Mononuclear cell (primary cell): ENCODE results near the gene GNAL. TPM values are rescaled to one million over a fixed set of nuclear protein-coding genes. Genes with fewer than 3 reads are reported as not detected.
"Not testable (repeated sequence)": the region's sequence is repeated elsewhere in the genome, so short reads cannot be mapped to it uniquely, and the experiment has no call there.

Experiments
- H3K27me3 ChIP-seq: 2 replicates; pipeline ENCODE4 v1.6.0; 2011; ENCODE audit warnings: low read length, control low read depth; ENCODE audit not compliant: insufficient read depth
- H3K4me1 ChIP-seq: 2 replicates; pipeline ENCODE4 v1.5.1; 2011; ENCODE audit warnings: mild to moderate bottlenecking, low read length, control low read depth; ENCODE audit not compliant: insufficient read depth
- H3K4me3 ChIP-seq: 2 replicates; pipeline ENCODE4 v1.5.1; 2011; ENCODE audit warnings: mild to moderate bottlenecking, low read length, moderate library complexity
- H3K9me3 ChIP-seq: 2 replicates; pipeline ENCODE4 v1.5.1; 2011; ENCODE audit warnings: low read depth, mild to moderate bottlenecking, control low read depth, low read length
- total RNA-seq: library from RNA; depleted of rRNA; stranded (reverse); fragments of >200 nt; gene quantifications from one replicate; pipeline ENCODE4 v1.2.3, GENCODE V29; 2012

Gene GNAL
- total RNA-seq, 1 donor: 0.84 TPM

DNA sequence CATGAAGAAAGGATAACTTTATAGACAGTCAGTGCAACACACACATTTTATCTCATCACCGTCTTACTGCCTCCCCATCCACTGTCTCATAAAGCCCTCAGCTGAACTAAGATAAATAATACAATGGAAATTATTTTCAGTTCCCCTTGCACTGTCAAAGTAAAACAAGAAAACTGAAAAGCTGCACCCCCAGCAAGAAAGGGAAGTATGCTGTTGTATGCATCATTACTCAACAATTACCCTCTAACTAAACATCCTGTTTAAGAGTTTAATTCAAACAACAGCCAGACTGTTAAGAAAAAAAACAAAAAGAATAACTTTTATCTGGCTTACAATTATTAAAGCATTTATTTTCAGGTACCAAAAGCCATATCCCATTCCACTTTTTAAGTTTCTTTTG, 194.1 kb downstream of the GNAL start:
- H3K4me1 ChIP-seq: peaks cover 53% of the 10 kb centered on the region
- H3K9me3 ChIP-seq: no peaks in the 10 kb centered on the region
- H3K4me3 ChIP-seq: no peak overlapping the region
- H3K27me3 ChIP-seq: no peaks in the 10 kb centered on the region

DNA sequence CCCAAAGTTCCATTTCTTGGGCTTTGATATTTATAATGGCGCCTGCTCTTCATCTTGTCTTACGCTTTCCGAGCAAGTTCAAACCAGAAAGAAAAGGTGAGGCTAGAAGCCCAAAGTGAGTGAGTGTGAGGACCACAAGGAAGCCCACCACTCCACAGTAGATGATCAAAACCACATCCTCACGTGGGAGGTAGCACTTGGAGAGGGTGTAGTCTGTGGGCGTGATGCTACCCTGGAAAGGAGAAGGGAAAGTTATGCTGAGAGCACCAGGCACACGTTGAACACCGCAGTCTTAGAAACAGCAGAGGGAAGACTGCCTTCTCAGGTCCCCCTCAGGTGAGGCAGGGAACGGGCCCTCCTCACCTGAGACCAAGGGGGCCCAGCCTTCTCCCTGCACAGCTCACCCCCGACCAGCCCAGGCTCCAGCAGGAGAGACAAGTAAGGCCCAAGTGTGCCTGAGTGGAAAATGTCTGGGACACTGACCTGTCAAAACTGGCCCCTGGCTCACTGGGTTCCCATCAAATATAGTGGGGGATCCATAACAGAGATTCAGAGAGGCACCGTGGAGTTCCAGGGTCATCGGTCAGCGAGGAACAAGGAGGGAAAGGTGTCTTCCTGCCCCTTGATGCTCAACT, 195.4 kb downstream of the GNAL start:
- Histone ChIP-seq H3K4me3 (no peak overlapping the region), H3K27me3 (no peaks in the 10 kb centered on the region), H3K9me3 (no peaks in the 10 kb centered on the region), H3K4me1 (peaks cover 53% of the 10 kb centered on the region)

DNA sequence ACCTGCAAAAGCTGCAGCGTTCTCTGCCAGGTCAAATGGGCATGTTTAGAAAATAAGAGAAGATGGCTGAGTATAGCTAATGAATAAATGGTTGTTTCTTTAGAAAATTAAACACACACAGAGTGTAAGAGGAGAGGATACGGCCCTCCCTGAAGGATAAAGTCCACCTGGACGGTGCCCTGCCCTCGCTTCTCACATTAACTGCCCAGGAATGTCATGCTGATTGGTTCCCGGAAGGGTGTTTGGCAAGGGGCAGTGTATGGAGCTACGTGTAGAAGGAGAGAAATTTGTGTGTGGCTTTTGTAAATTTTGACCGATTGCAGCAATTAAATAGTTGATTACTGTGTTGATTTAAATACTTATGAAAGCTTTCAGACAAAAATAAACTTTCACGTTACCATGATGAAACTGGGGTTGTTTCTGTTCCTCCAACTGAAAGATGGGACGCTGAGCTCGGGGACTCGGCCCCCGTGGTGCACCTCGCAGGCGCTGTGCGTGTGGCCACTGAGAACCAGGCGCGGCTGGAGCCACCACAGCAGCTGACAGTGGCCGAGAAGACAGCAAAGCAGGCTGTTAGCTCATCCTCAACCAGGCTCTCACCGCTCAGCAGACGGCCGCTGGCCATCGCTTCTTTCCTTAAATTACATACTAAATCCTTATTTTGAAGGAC, 196.3 kb downstream of the GNAL start:
- no peaks in the 10 kb centered on the region for H3K27me3 ChIP-seq
- no peaks in the 10 kb centered on the region for H3K9me3 ChIP-seq
- H3K4me3 ChIP-seq: no peak overlapping the region
- H3K4me1 ChIP-seq: peaks cover 53% of the 10 kb centered on the region

DNA sequence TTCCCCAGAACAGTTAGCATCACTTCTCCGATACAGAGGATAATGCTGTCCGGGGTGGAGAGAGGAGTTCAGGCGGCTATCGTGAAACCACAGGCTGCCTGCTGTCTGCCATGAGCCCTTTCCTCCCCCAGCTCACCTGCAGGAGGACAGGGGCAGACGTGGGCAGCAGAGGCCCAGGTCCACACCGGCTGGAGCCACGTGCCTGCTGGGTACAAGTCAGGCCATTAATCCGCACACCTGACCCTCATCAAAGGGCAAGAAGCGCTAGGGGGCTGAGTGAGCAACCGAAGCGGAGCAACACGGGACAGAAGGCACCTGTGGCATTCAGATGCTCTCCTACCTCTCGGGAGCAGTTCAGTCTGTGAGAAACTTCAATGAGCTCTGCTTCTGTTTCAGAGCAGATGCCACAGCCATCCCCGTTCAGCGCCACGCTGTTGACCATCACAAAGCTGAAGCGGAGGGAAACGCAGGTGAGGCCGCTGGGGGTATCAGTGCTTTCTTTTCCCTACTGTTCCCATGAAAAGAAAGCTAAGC, 197.6 kb downstream of the GNAL start:
- H3K27me3 ChIP-seq: no peaks in the 10 kb centered on the region
- H3K4me3 ChIP-seq: no peak overlapping the region
- H3K4me1 ChIP-seq: peaks cover 45% of the 10 kb centered on the region
- H3K9me3 ChIP-seq: no peaks in the 10 kb centered on the region

DNA sequence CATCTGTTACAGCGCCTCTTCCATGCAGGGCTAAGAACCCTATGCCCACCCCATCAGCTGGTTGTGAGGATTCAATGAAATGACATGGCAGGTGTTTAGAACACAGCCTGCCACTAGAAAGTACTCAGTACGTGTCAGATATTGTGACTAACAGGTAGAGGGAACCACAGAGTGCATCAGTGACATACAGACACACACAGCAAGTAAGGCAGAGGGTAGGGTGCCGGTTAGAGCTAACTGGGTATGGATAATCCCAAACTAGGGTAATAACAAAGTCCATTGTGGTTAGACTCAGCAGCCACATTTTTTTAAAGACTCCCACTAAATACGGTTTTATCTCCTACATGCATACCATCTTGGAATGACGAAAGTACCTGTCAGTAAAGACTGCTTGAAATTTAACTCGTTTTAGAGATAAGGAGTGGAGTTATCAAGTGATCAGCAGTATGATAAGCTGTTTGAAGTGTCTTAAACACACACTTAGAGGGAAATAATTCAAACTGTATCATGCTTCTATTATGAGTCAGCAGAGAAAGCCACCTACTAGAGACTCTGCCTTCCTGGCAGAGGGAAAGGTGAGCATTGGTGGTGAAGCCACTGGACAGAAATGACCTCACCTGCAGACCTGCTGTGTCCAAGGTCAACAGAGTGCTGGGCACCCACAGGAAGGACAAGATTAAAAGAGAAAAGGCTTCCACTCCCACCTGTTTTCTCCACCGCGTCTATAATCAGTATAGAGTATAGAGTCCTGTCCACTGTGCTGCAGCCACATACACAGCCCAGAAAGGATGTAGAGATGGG, 198.5 kb downstream of the GNAL start:
- no peak overlapping the region for H3K4me3 ChIP-seq
- peaks cover 45% of the 10 kb centered on the region for H3K4me1 ChIP-seq
- no peaks in the 10 kb centered on the region for H3K9me3 ChIP-seq
- no peaks in the 10 kb centered on the region for H3K27me3 ChIP-seq

DNA sequence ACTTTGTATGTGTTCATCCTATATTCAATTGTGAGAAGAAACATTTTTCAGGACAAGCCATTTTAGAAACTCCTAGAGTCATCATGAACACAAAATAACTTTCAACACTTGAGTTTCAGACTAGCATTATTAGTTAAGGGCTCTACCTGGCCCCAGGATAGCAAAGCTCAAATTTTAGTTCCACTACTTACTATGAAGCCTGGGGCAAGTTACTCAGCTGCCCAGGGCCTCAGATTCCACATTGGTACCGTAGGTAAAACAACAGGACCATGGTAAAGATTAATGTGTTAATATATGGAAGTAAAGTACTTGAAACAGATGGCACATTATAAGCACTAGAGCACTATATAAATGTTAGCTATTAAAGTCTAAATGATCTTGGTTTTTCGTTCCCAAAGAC, 199.7 kb downstream of the GNAL start:
- H3K9me3 ChIP-seq: no peaks in the 10 kb centered on the region

DNA sequence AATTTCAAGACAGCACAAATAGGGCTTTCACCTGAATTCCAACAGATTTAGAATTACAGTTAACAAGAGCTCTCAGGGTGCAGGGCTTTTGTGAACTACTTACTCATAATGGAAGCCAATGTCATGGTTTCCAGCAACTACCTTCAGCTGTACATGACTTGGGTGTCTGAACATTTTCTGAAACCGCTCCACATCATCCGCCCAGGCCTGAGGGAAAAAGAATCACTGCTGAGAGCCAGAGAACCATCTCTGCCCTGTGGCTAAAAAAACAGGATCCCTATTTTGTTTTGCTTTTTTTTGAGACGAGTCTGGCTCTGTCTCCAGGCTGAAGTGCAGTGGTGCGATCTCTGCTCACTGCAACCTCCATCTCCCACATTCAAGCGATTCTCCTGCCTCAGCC, 200.2 kb downstream of the GNAL start:
- Histone ChIP-seq H3K27me3 (no peaks in the 10 kb centered on the region), H3K4me3 (no peak overlapping the region), H3K4me1 (peaks cover 50% of the 10 kb centered on the region), H3K9me3 (no peaks in the 10 kb centered on the region)

More for the DNA sequence above, 199.7 kb downstream of the GNAL start:
- no peak overlapping the region for H3K4me3 ChIP-seq
- no peaks in the 10 kb centered on the region for H3K27me3 ChIP-seq
- H3K4me1 ChIP-seq: peaks cover 50% of the 10 kb centered on the region

DNA sequence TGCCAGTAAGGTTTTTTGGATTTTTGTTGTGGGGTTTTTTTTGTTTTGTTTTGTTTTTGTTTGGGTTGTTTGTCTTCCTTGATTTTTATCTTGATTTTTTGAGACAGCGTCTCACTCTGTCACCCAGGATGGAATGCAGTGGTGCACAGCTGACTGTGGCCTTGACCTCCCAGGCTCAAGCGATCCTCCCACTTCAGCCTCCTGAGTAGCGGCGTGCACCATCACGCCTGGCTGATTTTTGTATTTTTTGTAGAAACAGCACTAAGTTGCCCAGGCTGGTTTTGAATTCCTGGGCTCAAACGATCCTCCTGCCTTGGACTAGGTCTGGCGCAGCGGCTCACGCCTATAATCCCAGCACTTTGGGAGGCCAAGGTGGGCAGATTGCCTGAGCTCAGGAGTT, 202.7 kb downstream of the GNAL start:
- Histone ChIP-seq H3K4me1 (peaks cover 35% of the 10 kb centered on the region), H3K4me3 (no peak overlapping the region), H3K9me3 (no peaks in the 10 kb centered on the region), H3K27me3 (no peaks in the 10 kb centered on the region)

DNA sequence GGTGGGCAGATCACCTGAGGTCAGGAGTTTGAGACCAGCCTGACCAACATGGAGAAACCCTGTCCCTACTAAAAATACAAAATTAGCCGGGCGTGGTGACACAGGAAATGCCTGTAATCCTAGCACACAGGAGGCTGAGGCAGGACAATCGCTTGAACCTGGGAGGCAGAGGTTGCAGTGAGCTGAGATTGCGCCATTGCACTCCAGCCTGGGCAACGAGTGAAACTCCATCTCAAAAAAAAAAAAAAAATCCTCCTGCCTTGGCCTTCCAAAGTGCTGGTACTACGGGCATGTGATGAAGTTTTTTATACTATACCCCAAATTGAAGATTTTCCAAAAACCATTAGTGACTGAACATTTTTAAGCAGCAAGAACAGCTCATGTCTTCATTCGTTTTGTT, 203.4 kb downstream of the GNAL start:
- H3K27me3 ChIP-seq, H3K4me3 ChIP-seq, H3K9me3 ChIP-seq: not testable (repeated sequence)
- H3K4me1 ChIP-seq: peaks cover 33% of the 10 kb centered on the region

DNA sequence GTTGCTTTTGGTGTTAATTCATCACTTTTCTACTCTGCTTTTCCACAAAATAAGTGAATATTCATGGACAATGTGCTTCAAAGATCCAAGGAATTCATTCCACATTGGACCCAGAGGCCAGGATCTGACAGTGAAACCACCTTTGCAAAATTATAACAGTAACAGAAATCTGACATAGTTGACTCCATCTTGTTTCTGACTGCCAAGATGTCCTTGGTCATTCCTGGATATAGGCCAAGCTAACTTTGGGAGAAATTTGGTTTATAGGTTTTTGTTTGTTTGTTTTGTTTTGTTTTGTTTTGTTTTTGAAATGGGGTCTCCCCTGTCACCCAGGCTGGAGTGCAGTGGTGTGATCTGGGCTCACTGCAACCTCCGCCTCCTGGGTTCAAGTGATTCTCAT, 208.7 kb downstream of the GNAL start:
- no peak overlapping the region for H3K4me3 ChIP-seq
- H3K9me3 ChIP-seq: no peaks in the 10 kb centered on the region
- no peaks in the 10 kb centered on the region for H3K27me3 ChIP-seq
- peaks cover 28% of the 10 kb centered on the region for H3K4me1 ChIP-seq

DNA sequence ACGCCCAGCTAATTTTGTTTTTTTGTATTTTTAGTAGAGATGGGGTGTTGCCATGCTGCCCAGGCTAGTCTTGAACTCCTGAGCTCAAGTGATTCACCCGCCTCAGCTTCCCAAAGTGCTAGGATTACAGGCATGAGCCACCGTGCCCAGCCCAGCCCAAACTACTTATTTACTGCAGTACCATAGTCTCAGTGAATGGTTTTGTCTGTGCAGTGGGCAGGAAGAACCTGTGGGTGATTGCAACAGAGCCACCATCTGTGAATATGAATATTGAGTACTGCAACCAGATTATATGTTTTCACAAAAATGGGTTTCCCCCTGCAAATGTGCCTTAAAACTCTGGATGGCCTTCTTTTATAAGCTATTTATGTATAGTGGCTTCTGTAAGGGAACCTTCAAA, 210.0 kb downstream of the GNAL start:
- H3K4me3 ChIP-seq: no peak overlapping the region
- no peaks in the 10 kb centered on the region for H3K9me3 ChIP-seq
- H3K27me3 ChIP-seq: no peaks in the 10 kb centered on the region
- peaks cover 16% of the 10 kb centered on the region for H3K4me1 ChIP-seq

DNA sequence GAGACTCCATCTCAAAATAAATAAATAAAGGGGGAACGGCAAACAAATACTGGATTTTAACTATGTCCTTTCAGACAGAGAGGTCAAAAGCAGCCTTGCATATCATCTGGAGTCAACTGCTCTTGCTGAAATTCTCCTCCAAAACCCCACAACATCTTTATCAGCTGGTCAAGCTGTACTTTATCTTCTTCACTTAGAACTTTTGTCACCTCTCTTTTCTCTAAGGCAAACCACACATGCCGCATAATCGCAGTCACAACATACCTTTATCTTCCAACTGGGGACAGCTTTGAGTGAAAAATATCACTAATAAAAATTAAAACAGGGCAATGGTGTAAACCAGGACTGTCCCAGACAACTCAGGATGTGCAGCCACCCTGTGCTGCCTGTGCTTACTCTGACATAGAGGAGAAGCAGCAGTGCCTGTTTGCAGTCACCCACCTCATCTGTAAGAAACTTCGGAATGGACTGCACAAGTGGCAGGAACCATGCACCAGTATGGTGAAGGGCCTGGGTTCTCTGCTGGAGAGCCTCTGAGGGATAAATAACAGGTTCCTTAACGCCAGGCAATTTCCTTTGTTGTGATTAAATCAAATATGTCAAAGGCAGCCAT, 212.9 kb downstream of the GNAL start:
- H3K27me3 ChIP-seq: no peaks in the 10 kb centered on the region
- H3K4me3 ChIP-seq: no peak overlapping the region
- H3K9me3 ChIP-seq: no peaks in the 10 kb centered on the region
- peaks cover 12% of the 10 kb centered on the region for H3K4me1 ChIP-seq

DNA sequence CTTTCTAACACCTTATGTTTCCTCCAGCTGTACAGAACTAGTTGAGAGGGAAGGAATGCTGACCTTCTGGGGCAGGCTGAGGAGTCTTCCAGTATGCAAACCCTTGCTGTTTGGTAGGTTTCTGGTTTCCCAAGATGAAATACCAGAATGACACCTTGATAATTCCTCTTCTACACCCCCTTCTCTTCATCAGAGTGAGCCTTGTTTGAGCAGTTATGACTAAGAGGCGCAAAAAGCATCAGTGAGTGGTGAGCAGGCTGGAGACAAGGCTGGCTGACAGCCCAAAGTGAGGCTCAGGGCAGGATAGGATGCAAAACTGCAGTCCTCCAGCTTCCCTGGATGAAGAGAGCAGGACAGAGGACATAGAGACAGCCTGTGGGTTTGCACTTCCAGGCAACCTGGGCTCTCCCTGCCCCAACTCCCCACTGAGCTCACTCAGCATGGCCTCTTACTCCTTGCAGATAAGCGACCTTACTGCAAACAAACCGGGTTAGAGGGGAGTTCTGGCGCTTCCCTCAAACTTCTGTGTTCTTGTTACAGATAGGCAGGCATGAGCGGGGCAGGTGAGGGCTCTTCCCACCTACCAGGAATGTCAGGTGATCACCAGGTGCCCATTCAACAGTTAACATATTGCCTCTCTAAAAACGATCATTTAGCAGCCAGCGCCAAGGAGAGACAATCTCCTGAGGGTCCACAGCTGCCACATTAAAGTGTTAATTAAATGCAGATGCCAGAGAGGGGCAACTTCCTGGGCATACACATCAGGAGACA, 213.6 kb downstream of the GNAL start:
- Histone ChIP-seq H3K4me1 (peaks cover 20% of the 10 kb centered on the region), H3K9me3 (no peaks in the 10 kb centered on the region), H3K27me3 (no peaks in the 10 kb centered on the region), H3K4me3 (no peak overlapping the region)

DNA sequence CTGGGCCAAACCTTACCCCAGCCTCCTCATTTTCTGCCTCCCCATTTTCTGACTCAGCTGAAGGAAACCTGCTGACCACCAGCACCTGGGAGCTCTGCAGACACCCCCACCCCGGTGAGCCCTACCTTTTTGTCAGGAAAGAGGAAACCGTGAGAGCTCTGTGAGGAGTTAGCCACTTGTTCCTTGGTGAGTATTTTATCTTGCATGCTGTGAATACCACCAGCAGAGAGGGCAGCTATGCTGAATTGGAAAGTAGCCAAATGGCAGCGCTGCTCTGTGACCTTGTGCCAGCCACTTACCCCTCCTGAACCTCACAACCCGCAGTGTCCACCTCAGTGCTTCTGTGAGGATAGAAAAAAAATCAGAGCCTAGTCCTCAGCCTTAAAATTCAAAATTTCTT, 216.5 kb downstream of the GNAL start:
- H3K27me3 ChIP-seq: no peaks in the 10 kb centered on the region
- no peak overlapping the region for H3K4me3 ChIP-seq
- no peaks in the 10 kb centered on the region for H3K9me3 ChIP-seq
- H3K4me1 ChIP-seq: peaks cover 28% of the 10 kb centered on the region
